ENCODE results near the gene EIF3CL.
"Not testable (repeated sequence)": the region's sequence is repeated elsewhere in the genome, so short reads cannot be mapped to it uniquely, and the experiment has no call there.

The EIF3CL gene

DNA sequence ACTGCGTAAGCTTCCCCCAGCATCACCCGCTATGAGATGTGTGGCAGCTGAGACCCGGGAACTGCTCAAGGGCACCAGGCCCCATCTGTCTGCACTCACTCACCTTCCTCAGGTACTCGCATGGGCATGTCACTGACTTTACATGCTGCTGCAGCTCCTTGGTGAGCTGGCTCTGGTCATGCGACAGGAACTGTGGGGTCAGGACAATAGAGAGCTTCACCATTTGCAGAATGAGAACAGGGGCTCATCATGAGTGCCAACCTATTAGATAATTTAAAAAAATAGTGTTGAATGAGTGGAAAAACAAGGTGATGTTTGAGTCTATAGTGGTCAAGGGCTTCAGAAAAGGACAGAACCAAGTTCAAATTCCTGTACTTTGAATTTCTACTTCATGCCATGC is 41.0 kb downstream of the EIF3CL start:
- DNase-seq (ENCODE audit: low read depth in 2 of 2): not testable (repeated sequence)

DNA sequence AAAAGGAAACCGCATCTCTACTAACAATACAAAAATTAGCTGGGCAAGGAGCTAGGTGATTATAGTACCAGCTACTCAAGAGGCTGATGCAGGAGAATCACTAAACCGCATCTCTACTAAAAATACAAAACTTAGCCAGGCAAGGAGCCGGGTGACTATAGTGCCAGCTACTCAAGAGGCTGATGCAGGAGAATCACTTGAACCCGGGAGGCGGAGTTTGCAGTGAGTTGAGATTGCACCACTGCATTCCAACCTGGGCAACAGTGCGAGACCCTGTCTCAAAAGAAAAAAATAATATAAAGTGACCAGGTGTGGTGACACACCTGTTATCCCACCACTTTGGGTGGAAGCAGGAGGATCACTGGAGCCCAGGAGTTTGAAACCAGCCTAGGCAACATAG is 65.4 kb downstream of the EIF3CL start:
- DNase-seq (ENCODE audit: low read depth in 2 of 2): not testable (repeated sequence)

DNA sequence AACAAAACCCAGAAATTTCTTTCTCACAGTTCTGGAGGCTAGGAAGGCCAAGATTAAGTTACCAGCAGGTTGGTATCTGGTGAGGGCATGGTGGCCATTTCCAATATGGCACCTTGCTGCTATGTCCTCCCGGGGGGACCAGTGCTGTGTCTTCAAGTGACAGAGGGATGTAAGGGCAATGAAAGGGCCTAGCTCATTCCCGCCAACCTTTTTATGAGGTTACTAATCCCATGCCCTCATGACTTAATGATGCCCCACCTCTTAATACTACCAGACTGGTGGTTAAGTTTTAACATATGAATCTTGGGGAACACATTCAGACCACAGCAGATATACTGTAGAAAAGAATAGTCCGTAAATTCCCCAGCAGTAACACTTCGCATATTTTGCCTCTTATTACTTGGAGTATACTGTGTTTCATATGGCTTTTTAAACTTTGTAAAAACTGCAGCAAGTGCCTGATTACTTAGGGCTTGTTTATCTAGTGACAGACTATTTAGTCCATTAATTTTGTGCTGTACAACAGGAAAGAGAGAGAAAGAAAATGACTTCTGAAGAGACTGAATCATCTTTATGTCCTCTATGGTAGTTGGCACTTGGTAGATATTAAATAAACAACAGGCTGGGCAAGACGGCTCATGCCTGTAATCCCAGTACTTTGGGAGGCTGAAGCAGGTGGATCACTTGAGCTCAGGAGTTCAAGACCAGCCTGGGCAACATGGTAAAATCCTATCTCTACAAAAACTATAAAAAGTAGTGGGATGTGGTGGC is 66.5 kb downstream of the EIF3CL start:
- not testable (repeated sequence) for DNase-seq (ENCODE audit: low read depth in 2 of 2)

DNA sequence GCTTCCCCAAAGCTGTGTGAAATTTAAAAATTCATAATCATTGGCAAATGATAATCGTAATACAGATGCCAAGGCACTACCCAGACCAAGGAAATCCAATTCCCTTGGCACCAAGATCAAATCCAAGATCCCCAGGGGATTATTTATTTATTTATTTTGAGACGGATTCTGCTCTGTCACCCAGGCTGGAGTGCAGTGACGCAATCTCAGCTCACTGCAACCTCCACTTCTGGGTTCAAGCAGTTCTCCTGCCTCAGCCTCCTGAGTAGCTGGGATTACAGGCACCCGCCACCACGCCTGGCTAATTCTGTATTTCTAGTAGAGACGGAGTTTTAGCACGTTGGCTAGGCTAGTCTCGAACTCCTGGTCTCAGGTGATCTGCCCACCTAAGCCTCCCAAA is 68.0 kb downstream of the EIF3CL start:
- not testable (repeated sequence) for DNase-seq (ENCODE audit: low read depth in 2 of 2)

DNA sequence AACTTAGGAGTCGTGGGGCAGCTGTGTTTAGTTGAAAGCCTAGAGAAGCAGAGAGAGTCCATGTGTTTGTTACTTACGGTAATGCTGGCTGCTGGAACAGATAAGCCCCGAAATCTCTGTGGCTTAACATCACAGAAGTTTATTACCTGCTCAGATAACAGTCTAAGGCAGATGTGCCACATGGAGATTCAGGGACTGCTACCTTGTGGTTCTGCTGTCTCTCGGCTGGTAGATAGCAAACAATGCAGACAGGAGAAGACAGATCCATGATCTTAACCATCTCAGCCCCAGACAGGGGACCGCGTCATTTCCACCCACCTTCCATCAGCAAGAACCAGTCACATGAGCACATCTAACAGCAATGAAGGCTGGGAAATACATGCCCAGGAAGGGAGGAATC is 71.0 kb downstream of the EIF3CL start:
- DNase-seq (ENCODE audit: low read depth in 2 of 2): not testable (repeated sequence)

DNA sequence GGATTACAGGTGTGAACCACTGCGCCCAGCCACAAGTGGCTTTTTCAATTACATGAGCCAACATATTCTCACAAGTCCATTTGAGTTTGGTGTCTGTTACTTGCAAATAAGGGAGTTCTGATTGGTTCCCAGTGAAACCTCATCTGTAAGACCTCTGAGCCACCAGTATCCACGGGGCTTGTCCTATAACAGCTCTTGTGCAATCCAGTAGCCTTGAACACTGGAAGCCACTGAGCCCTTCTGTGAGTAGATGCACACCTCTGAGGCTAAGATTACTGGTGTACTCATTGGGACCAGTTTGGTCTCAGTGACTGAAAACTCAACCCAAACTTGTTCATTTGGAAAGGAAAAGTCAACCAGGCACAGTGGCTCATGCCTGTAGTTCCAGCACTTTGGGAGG is 72.7 kb downstream of the EIF3CL start:
- DNase-seq (ENCODE audit: low read depth in 2 of 2): not testable (repeated sequence)

DNA sequence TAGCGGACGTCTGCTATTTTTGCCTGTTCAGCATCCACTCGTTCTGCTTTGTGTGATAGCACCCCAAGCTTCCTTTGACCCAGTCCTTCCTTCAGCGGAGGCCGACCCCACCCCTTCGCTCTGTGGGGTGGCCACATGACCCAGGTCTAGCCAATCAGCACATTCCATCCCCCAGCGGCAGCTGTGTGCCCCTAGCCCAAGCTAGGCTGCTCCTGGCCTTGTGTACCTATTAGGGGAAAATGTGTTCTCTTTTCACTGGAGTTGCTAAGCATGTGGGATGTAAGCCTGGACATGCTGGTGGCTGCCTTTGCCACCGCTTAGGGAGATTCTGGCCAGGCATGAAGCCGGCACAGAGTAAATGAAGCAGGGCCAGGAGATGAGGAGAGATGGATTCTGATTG is 73.4 kb downstream of the EIF3CL start:
- not testable (repeated sequence) for DNase-seq (ENCODE audit: low read depth in 2 of 2)
